HEK293 (cell line): ENCODE measurements around the gene RSRP1.
"Not testable (repeated sequence)": the region's sequence is repeated elsewhere in the genome, so short reads cannot be mapped to it uniquely, and the experiment has no call there.

Source experiments
- CTCF ChIA-PET: fragments of 350-600 bp; formaldehyde crosslinking; extraction: SDS; loops from one replicate; lab custom pipeline; 2021; ENCODE audit warnings: antibody characterized with exemption; lab: Yijun Ruan, JAX
- POLR2A ChIA-PET: fragments of 300-600 bp; formaldehyde crosslinking; extraction: SDS; loops from one replicate; lab custom pipeline; 2020; ENCODE audit warnings: antibody characterized with exemption, inconsistent platforms; lab: Yijun Ruan, JAX
- H3K27ac ChIP-seq: fragments of 200-500 bp; sonication (Bioruptor generic); 2 replicates; pipeline ENCODE4 v1.5.1; 2014; ENCODE audit warnings: low read depth, low read length, control low read depth, inconsistent platforms; ENCODE audit errors: extremely low read depth
- H3K36me3 ChIP-seq, 2 experiments: fragments of 200-500 bp in 1 of 2; sonication (Bioruptor generic) in 1 of 2; 1 replicate in 1 of 2; 2 replicates in 1 of 2; pipeline ENCODE4 v1.5.1; 2014 to 2017; ENCODE audit warnings: inconsistent platforms in 2 of 2, low read length in 2 of 2; ENCODE audit not compliant: control insufficient read depth in 2 of 2, insufficient read depth in 1 of 2
- H3K4me1 ChIP-seq: fragments of 200-500 bp; sonication (Bioruptor generic); 2 replicates; pipeline ENCODE4 v1.5.1; 2014; ENCODE audit warnings: mild to moderate bottlenecking, low read length, inconsistent platforms; ENCODE audit not compliant: control insufficient read depth, insufficient read depth
- H3K4me3 ChIP-seq: 2 replicates; pipeline ENCODE4 v1.5.1; 2011; ENCODE audit warnings: low read depth, mild to moderate bottlenecking, control low read depth, low read length, moderate library complexity
- H3K9me3 ChIP-seq: fragments of 200-500 bp; sonication (Bioruptor generic); 2 replicates; pipeline ENCODE4 v1.5.1; 2014; ENCODE audit warnings: low read depth, low read length, inconsistent platforms; ENCODE audit not compliant: control insufficient read depth, insufficient read depth

RSRP1 gene

DNA sequence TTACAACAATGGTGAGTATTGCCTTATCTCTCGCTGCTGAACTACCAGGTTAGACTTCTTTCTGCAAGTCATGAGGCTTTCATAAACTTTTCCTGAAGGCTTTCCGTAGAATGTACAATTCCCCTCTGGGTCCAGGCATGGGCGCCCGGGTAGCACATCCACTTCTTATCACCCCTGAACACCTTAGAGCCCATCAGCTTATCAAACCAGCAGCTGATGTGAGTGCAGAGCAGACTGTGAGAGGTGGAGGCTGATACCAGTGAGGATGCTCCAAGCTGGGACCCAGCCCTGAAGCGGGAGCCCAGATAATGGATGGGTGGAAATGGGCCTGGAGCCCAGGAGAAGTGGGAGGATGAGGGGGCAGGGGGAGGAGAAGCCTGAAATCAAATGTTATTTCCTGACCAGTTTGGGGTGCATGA, 32.4 kb upstream of the RSRP1 start:
- H3K36me3 ChIP-seq, H3K4me3 ChIP-seq, CTCF ChIA-PET, H3K4me1 ChIP-seq, H3K27ac ChIP-seq, POLR2A ChIA-PET, H3K9me3 ChIP-seq: not testable (repeated sequence)

- CTCF ChIA-PET, H3K36me3 ChIP-seq, H3K9me3 ChIP-seq, H3K27ac ChIP-seq, POLR2A ChIA-PET, H3K4me1 ChIP-seq, H3K4me3 ChIP-seq: not testable (repeated sequence)
These were observed 31.5 kb upstream of the RSRP1 start for GRCh38 chr1:25278790-25279189.

GRCh38 chr1:25278358-25278757, 31.1 kb upstream of the RSRP1 start:
- POLR2A ChIA-PET, CTCF ChIA-PET, H3K4me1 ChIP-seq, H3K36me3 ChIP-seq, H3K4me3 ChIP-seq, H3K9me3 ChIP-seq, H3K27ac ChIP-seq: not testable (repeated sequence)

- POLR2A ChIA-PET, H3K4me3 ChIP-seq, H3K36me3 ChIP-seq, H3K9me3 ChIP-seq, CTCF ChIA-PET, H3K4me1 ChIP-seq, H3K27ac ChIP-seq: not testable (repeated sequence)
These were observed 30.0 kb upstream of the RSRP1 start for GRCh38 chr1:25277295-25277694.

DNA sequence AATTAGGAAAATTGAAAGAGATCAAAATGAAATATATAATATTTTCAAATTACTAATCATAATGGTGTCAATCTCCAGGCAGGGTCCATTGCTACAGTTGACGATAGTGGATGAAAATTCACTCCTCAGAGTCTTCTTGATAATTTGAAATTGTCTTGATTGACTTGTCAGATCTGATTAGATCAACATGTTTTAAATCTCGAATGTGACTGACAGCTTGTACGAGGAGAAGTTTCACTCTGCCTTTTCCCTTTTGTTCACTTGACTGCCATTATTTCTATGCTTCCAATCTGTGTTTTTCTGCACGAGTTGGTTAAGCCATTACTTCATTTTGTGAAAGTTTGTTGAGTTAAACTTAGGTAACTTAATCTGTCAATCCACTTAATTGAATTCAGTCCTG, 28.4 kb upstream of the RSRP1 start:
- H3K36me3 ChIP-seq, H3K4me1 ChIP-seq, CTCF ChIA-PET, POLR2A ChIA-PET, H3K27ac ChIP-seq, H3K9me3 ChIP-seq, H3K4me3 ChIP-seq: not testable (repeated sequence)

DNA sequence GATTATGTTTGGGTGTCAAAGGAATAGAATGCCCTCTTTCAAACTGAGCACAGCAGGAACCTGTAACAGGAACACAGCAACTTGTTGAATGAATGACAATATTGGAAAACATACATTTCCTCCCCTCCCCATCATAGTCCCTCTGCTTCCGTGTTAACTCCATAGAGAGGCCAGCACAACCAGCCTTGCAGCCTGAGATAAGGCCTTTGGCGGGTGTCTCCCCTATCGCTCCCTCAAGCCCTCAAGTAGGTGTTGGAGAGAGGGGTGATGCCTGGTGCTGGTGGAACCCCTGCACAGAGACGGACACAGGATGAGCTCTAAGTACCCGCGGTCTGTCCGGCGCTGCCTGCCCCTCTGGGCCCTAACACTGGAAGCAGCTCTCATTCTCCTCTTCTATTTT, 25.0 kb upstream of the RSRP1 start, which contains the start of gene RHD:
RHD (plus strand) TSS at position 272 of the 400 bp plus-strand sequence; CDS start at position 311, 39 bp downstream.
- POLR2A ChIA-PET, H3K4me3 ChIP-seq: not testable (repeated sequence)

GRCh38 chr1:25268143-25268760, 21.0 kb upstream of the RSRP1 start:
- H3K9me3 ChIP-seq, POLR2A ChIA-PET, H3K36me3 ChIP-seq, CTCF ChIA-PET, H3K27ac ChIP-seq, H3K4me3 ChIP-seq, H3K4me1 ChIP-seq: not testable (repeated sequence)

More for the DNA sequence above, 25.0 kb upstream of the RSRP1 start, which contains the start of gene RHD:
- H3K36me3 ChIP-seq, H3K9me3 ChIP-seq, H3K4me1 ChIP-seq, H3K27ac ChIP-seq, CTCF ChIA-PET: not testable (repeated sequence)

DNA sequence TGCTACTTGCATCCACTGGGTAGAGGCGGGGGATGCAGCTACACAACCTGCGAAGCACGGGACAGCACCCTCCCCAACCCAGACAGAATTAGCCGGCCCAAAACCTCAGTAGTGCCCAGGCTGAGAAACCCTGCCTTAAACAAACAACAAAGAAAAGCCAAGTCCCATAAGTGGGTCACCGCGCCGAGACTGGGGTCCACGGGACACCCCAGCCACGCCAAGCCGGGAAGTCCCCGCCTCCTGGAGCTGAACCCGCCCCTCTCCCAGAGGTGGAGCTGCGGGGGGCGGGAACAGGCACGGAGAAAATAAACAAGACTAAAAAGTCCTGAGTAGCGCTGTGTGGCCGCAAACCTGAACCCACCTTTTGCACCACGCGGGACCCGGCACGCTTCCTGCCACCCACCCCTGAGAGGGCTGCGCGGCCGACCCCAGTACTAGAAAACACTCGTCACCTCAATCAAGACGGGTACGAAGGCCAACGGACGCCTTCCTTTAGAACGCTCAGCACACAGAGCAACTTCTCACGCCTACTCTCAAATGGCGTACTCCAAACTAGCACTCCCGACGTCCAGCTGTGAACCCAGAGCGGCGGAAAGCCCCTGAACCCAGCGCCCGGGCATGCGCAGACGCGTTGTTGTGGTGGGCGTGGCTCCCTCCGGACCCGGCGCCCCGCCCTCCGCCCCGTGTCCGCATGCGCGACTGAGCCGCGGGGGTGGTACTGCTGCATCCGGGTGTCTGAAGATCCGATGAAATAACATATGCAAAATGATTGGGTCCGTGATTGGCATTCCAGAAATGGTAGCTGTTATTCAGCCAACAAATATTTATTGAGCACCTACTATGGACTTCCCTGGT, 20.3 kb upstream of the RSRP1 start:
- H3K4me3 ChIP-seq, H3K27ac ChIP-seq, POLR2A ChIA-PET, H3K4me1 ChIP-seq, CTCF ChIA-PET, H3K36me3 ChIP-seq, H3K9me3 ChIP-seq: not testable (repeated sequence)

DNA sequence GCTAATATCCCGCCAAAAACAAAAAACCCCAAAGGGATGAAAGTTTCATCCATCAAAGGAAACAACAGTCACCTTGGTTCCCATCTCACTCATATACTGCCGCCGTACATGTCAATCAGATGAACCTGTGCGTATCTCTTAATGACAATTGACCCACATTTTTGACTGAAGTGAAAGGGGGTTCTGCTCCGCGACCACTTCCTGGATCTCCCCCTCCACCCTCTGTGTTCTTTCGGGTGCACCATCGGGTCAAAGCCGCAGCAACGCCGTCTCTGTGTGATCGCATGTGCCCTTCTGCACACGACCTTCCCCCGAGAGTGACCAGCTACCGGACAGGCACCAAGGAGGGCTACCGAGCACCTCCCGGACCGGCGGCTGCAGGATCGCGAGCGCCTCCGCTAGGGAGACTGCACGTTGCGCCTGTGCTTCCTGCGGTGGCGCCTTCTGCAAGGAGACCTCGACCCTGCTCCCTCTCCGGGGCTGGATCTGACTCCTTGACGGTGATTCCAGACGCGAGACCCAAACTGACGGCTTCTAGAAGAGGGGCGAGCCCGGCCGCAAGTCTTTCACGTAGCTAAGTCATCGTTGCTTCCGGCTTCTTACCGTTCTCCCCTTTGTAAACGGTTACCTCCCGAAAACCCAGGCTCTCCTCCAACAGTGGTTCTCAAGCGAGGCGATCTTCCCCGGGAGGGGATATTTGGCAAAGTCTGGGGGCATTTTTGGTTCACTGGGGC, 19.5 kb upstream of the RSRP1 start:
- POLR2A ChIA-PET, H3K9me3 ChIP-seq, H3K4me3 ChIP-seq, H3K4me1 ChIP-seq, H3K27ac ChIP-seq, H3K36me3 ChIP-seq, CTCF ChIA-PET: not testable (repeated sequence)

GRCh38 chr1:25260336-25260735, 13.1 kb upstream of the RSRP1 start:
- CTCF ChIA-PET, POLR2A ChIA-PET, H3K4me3 ChIP-seq, H3K4me1 ChIP-seq, H3K27ac ChIP-seq, H3K36me3 ChIP-seq, H3K9me3 ChIP-seq: not testable (repeated sequence)
